Tibial artery (tissue), 4 donors: Measurements from ENCODE around the gene SRRM1.
"Not testable (repeated sequence)": the region's sequence is repeated elsewhere in the genome, so short reads cannot be mapped to it uniquely, and the experiment has no call there.

Experiments used
- DNase-seq, 2 donors: peaks; one replicate each; pipeline ENCODE4 v3.0.0-alpha.2; 2019
- H3K27ac ChIP-seq, 2 donors: fragments of 200-600 bp; sonication (generic) in 1 of 2; 1 replicate in 1 of 2; 2 replicates in 1 of 2; pipeline ENCODE4 v1.5.1; 2018 to 2019; ENCODE audit warnings: mild to moderate bottlenecking in 1 of 2
- H3K27me3 ChIP-seq, 2 donors: fragments of 200-600 bp; sonication (generic) in 1 of 2; one replicate each; pipeline versions ENCODE4 v1.5.1 to v1.6.0; 2016 to 2019
- H3K36me3 ChIP-seq, 3 donors: fragments of 200-600 bp; sonication (generic) in 2 of 3; one replicate each; pipeline ENCODE4 v1.5.1; 2016 to 2019; ENCODE audit warnings: mild to moderate bottlenecking in 2 of 3
- H3K4me1 ChIP-seq, 4 donors: fragments of 200-600 bp; sonication (generic) in 2 of 4; 1 replicate in 3 of 4; 2 replicates in 1 of 4; pipeline ENCODE4 v1.5.1; 2016 to 2019
- H3K4me3 ChIP-seq, 2 donors: fragments of 200-600 bp; sonication (generic) in 1 of 2; 1 replicate in 1 of 2; 2 replicates in 1 of 2; pipeline ENCODE4 v1.5.1; 2018 to 2019; ENCODE audit warnings: mild to moderate bottlenecking in 2 of 2
- H3K9me3 ChIP-seq, 3 donors: fragments of 200-600 bp; sonication (generic) in 1 of 3; one replicate each; pipeline ENCODE4 v1.5.1; 2016 to 2019
- intact Hi-C: fragments of 100-400 bp; cut with DNase I; formaldehyde crosslinking; loops from one replicate; pipeline ENCODE4 v1.15.0; 2023; ENCODE audit warnings: low total_unique reads
- TF ChIP-seq, protein P1 (sequence below), 2 experiments: fragments of 200-600 bp in 1 of 2; fragments of 450-650 bp in 1 of 2; IDR thresholded peaks; one replicate each; pipeline ENCODE4 v1.5.1; 2017 to 2019; ENCODE audit warnings: antibody characterized with exemption in 2 of 2, mild to moderate bottlenecking in 1 of 2, moderate library complexity in 1 of 2

Gene SRRM1

GRCh38 chr1:24714859-24715520, 71.9 kb downstream of the SRRM1 start:
- no peak overlapping the region for H3K4me3 ChIP-seq
- TF ChIP-seq, protein P1, sequence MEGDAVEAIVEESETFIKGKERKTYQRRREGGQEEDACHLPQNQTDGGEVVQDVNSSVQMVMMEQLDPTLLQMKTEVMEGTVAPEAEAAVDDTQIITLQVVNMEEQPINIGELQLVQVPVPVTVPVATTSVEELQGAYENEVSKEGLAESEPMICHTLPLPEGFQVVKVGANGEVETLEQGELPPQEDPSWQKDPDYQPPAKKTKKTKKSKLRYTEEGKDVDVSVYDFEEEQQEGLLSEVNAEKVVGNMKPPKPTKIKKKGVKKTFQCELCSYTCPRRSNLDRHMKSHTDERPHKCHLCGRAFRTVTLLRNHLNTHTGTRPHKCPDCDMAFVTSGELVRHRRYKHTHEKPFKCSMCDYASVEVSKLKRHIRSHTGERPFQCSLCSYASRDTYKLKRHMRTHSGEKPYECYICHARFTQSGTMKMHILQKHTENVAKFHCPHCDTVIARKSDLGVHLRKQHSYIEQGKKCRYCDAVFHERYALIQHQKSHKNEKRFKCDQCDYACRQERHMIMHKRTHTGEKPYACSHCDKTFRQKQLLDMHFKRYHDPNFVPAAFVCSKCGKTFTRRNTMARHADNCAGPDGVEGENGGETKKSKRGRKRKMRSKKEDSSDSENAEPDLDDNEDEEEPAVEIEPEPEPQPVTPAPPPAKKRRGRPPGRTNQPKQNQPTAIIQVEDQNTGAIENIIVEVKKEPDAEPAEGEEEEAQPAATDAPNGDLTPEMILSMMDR (IDR thresholded peaks at IDR 0.05): no peak
- intact Hi-C loops: no loop called here
- H3K36me3 ChIP-seq: no peaks in the 10 kb centered on the region
- H3K27me3 ChIP-seq: no peaks in the 10 kb centered on the region
- H3K9me3 ChIP-seq: no peaks in the 10 kb centered on the region
- DNase-seq: no peak
- peak overlapping the region in 1 of 2 donors; percentile 26 for H3K27ac ChIP-seq
- peaks cover 0 to 25% (median 17%) of the 10 kb centered on the region in 4 donors for H3K4me1 ChIP-seq

GRCh38 chr1:24715658-24716057, 72.6 kb downstream of the SRRM1 start:
- H3K27ac ChIP-seq: peak overlapping the region in 1 of 2 donors; percentile 26
- H3K4me3 ChIP-seq: no peak overlapping the region
- DNase-seq: no peak

GRCh38 chr1:24717887-24718650, 75.0 kb downstream of the SRRM1 start:
- TF ChIP-seq, protein P1 (IDR thresholded peaks at IDR 0.05): no peak
- H3K4me3 ChIP-seq: no peak overlapping the region
- peak overlapping the region; percentile 22 to 62 for H3K27ac ChIP-seq
- intact Hi-C loops: no loop called here
- peak in 1 of 2 donors; percentile 45 for DNase-seq
- H3K36me3 ChIP-seq: no peaks in the 10 kb centered on the region
- no peaks in the 10 kb centered on the region for H3K9me3 ChIP-seq
- peaks cover 0 to 35% (median 23%) of the 10 kb centered on the region in 4 donors for H3K4me1 ChIP-seq
- no peaks in the 10 kb centered on the region for H3K27me3 ChIP-seq

More at GRCh38 chr1:24715658-24716057, 72.6 kb downstream of the SRRM1 start:
- no peaks in the 10 kb centered on the region for H3K36me3 ChIP-seq
- H3K9me3 ChIP-seq: no peaks in the 10 kb centered on the region
- H3K4me1 ChIP-seq: peaks cover 0 to 32% (median 20%) of the 10 kb centered on the region in 4 donors
- no peaks in the 10 kb centered on the region for H3K27me3 ChIP-seq
- TF ChIP-seq, protein P1 (IDR thresholded peaks at IDR 0.05): no peak
- intact Hi-C loops: no loop called here

GRCh38 chr1:24720152-24720551, 77.0 kb downstream of the SRRM1 start:
- Histone ChIP-seq H3K4me3 (no peak overlapping the region), H3K27ac (peak overlapping the region; percentile 61 to 62), H3K9me3 (no peaks in the 10 kb centered on the region), H3K4me1 (peaks cover 0 to 44% (median 29%) of the 10 kb centered on the region in 4 donors), H3K27me3 (no peaks in the 10 kb centered on the region), H3K36me3 (no peaks in the 10 kb centered on the region)
- intact Hi-C loops: no loop called here
- TF ChIP-seq, protein P1 (IDR thresholded peaks at IDR 0.05): no peak
- DNase-seq: peak; percentile 94

- H3K4me3 ChIP-seq: no peak overlapping the region
- peaks cover 0 to 45% (median 34%) of the 10 kb centered on the region in 4 donors for H3K4me1 ChIP-seq
- H3K9me3 ChIP-seq: no peaks in the 10 kb centered on the region
- no peaks in the 10 kb centered on the region for H3K27me3 ChIP-seq
- TF ChIP-seq, protein P1 (IDR thresholded peaks at IDR 0.05): no peak
- no peak for DNase-seq
- intact Hi-C loops: no loop called here
- no peaks in the 10 kb centered on the region for H3K36me3 ChIP-seq
- H3K27ac ChIP-seq: no peak overlapping the region
These were observed 78.4 kb downstream of the SRRM1 start for GRCh38 chr1:24721533-24721932.

GRCh38 chr1:24722073-24723035, 79.3 kb downstream of the SRRM1 start:
- DNase-seq, H3K27me3 ChIP-seq, intact Hi-C loops, H3K4me3 ChIP-seq, H3K36me3 ChIP-seq, H3K27ac ChIP-seq, H3K9me3 ChIP-seq: not testable (repeated sequence)
- peaks cover 0 to 49% (median 34%) of the 10 kb centered on the region in 4 donors for H3K4me1 ChIP-seq
